ENCODE measurements around the gene MICAL2.

GRCh38 chr11:12075822-12076821, 34.3 kb upstream of the MICAL2 start:
- TF ChIP-seq, protein P1, sequence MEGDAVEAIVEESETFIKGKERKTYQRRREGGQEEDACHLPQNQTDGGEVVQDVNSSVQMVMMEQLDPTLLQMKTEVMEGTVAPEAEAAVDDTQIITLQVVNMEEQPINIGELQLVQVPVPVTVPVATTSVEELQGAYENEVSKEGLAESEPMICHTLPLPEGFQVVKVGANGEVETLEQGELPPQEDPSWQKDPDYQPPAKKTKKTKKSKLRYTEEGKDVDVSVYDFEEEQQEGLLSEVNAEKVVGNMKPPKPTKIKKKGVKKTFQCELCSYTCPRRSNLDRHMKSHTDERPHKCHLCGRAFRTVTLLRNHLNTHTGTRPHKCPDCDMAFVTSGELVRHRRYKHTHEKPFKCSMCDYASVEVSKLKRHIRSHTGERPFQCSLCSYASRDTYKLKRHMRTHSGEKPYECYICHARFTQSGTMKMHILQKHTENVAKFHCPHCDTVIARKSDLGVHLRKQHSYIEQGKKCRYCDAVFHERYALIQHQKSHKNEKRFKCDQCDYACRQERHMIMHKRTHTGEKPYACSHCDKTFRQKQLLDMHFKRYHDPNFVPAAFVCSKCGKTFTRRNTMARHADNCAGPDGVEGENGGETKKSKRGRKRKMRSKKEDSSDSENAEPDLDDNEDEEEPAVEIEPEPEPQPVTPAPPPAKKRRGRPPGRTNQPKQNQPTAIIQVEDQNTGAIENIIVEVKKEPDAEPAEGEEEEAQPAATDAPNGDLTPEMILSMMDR (IDR thresholded peaks at IDR 0.05) = no peak
- no peak for TF ChIP-seq POLR2A (IDR thresholded peaks at IDR 0.05)

All from thyroid gland (tissue), 4 donors.